H1 (cell line): ENCODE results near the gene TMTC2. TPM values are rescaled to one million over a fixed set of nuclear protein-coding genes. Genes with fewer than 3 reads are reported as not detected.

Experiments used
- CTCF ChIA-PET: fragments of 300-600 bp; sonication (Branson Sonifier 250); formaldehyde crosslinking; loops from one replicate; lab custom pipeline; 2021; ENCODE audit not compliant: partially characterized antibody; lab: Charles Lee
- POLR2A ChIA-PET: fragments of 300-600 bp; sonication (Branson Sonifier 250); formaldehyde crosslinking; loops from one replicate; lab custom pipeline; 2021; ENCODE audit warnings: inconsistent platforms; ENCODE audit not compliant: partially characterized antibody; lab: Charles Lee
- DNase-seq, 2 experiments: peaks; one replicate each; pipeline versions ENCODE4 v3.0.0 to v3.0.0-alpha.2; 2010 to 2022; ENCODE audit warnings: low spot score in 2 of 2, low read depth in 1 of 2, mixed read lengths in 1 of 2
- FAIRE-seq: peaks from 2 replicates; lab custom pipeline; 2011; peaks lifted over from hg19 to GRCh38; lab: Jason Lieb, UNC
- H2AFZ ChIP-seq: 2 replicates; pipeline ENCODE4 v1.8.1; 2012; ENCODE audit warnings: low read length, inconsistent platforms
- H2AK5ac ChIP-seq: 2 replicates; pipeline ENCODE4 v1.6.1; 2013; ENCODE audit warnings: low read depth, low read length
- H2BK120ac ChIP-seq: replicated peaks from 2 replicates; pipeline ENCODE3; 2013; ENCODE audit warnings: low read depth, low read length, inconsistent platforms
- H2BK12ac ChIP-seq: 2 replicates; pipeline ENCODE4 v1.6.1; 2013; ENCODE audit warnings: low read depth, low read length
- H2BK15ac ChIP-seq: 2 replicates; pipeline ENCODE4 v1.6.1; 2013; ENCODE audit warnings: low read length
- H2BK20ac ChIP-seq: 2 replicates; pipeline ENCODE4 v1.6.1; 2013; ENCODE audit warnings: low read length
- H2BK5ac ChIP-seq: 2 replicates; pipeline ENCODE4 v1.6.1; 2013; ENCODE audit warnings: low read depth, low read length
- H3K14ac ChIP-seq: 2 replicates; pipeline ENCODE4 v1.6.1; 2013; ENCODE audit warnings: inconsistent platforms; ENCODE audit not compliant: insufficient read length
- H3K18ac ChIP-seq: 2 replicates; pipeline ENCODE4 v1.6.1; 2013; ENCODE audit warnings: low read length; ENCODE audit errors: extremely low read depth
- H3K23ac ChIP-seq: 2 replicates; pipeline ENCODE4 v1.6.1; 2013; ENCODE audit warnings: inconsistent platforms; ENCODE audit not compliant: insufficient read length
- H3K23me2 ChIP-seq: 2 replicates; pipeline ENCODE4 v1.6.1; 2013; ENCODE audit warnings: low read depth, low read length
- H3K27ac ChIP-seq: 2 replicates; pipeline ENCODE4 v1.6.1; 2011; ENCODE audit warnings: low read depth, low read length, inconsistent platforms
- H3K27me3 ChIP-seq, 4 experiments: replicated peaks in 1 of 4; 1 replicate in 1 of 4; 2 replicates in 3 of 4; pipeline versions ENCODE4 v1.6.1 to v1.8.1; 2011 to 2013; ENCODE audit warnings: low read length in 3 of 4, mild to moderate bottlenecking in 3 of 4, inconsistent platforms in 2 of 4, mixed read lengths in 2 of 4, moderate library complexity in 1 of 4; ENCODE audit not compliant: control insufficient read depth in 3 of 4, insufficient read depth in 3 of 4; ENCODE audit errors: extremely low read depth in 1 of 4
- H3K36me3 ChIP-seq, 4 experiments: 2 replicates each; pipeline versions ENCODE4 v1.6.1 to v1.8.1; 2011 to 2013; ENCODE audit warnings: mild to moderate bottlenecking in 4 of 4, low read length in 3 of 4, moderate library complexity in 2 of 4, control low read depth in 1 of 4, inconsistent platforms in 1 of 4; ENCODE audit not compliant: insufficient read depth in 4 of 4, control insufficient read depth in 2 of 4
- H3K4ac ChIP-seq: replicated peaks from 2 replicates; pipeline ENCODE3; 2013; ENCODE audit warnings: low read length, low read depth, mixed read lengths, inconsistent platforms; ENCODE audit not compliant: insufficient read length
- H3K4me1 ChIP-seq, 4 experiments: replicated peaks in 1 of 4; 1 replicate in 1 of 4; 2 replicates in 3 of 4; pipeline versions ENCODE4 v1.6.1 to v1.8.1; 2011 to 2013; ENCODE audit warnings: low read length in 3 of 4, inconsistent platforms in 2 of 4, mixed read lengths in 1 of 4; ENCODE audit not compliant: insufficient read depth in 4 of 4, control insufficient read depth in 3 of 4
- H3K4me2 ChIP-seq, 2 experiments: 2 replicates each; pipeline versions ENCODE4 v1.6.1 to v1.8.1; 2011 to 2013; ENCODE audit warnings: low read depth in 2 of 2, low read length in 2 of 2, control low read depth in 1 of 2, inconsistent platforms in 1 of 2, mild to moderate bottlenecking in 1 of 2; ENCODE audit not compliant: insufficient read depth in 1 of 2
- H3K4me3 ChIP-seq, 4 experiments: fragments of 200-600, 300-600 bp in 1 of 4; sonication (generic), shearing (Covaris generic), sonication (Bioruptor Twin) in 1 of 4; 2 replicates each; pipeline versions ENCODE4 v1.5.1 to v1.8.1; 2011 to 2016; ENCODE audit warnings: low read length in 4 of 4, low read depth in 3 of 4, control low read depth in 2 of 4, inconsistent platforms in 2 of 4, mild to moderate bottlenecking in 2 of 4, mixed read lengths in 1 of 4, moderate library complexity in 1 of 4; ENCODE audit not compliant: insufficient read depth in 2 of 4; ENCODE audit errors: extremely low read depth in 1 of 4
- H3K56ac ChIP-seq: replicated peaks from 2 replicates; pipeline ENCODE3; 2013; ENCODE audit warnings: low read depth, mild to moderate bottlenecking, mixed read lengths, low read length, inconsistent platforms; ENCODE audit not compliant: insufficient read length
- H3K79me1 ChIP-seq: 2 replicates; pipeline ENCODE4 v1.6.1; 2013; ENCODE audit warnings: low read depth, low read length, control low read depth
- H3K79me2 ChIP-seq, 2 experiments: 2 replicates each; pipeline versions ENCODE4 v1.6.1 to v1.8.1; 2012 to 2013; ENCODE audit warnings: low read length in 2 of 2, mild to moderate bottlenecking in 2 of 2, inconsistent platforms in 1 of 2; ENCODE audit not compliant: insufficient read depth in 2 of 2, control insufficient read depth in 1 of 2
- H3K9ac ChIP-seq, 4 experiments: replicated peaks in 1 of 4; 1 replicate in 1 of 4; 2 replicates in 3 of 4; pipeline versions ENCODE4 v1.6.1 to v1.8.1; 2011 to 2013; ENCODE audit warnings: low read depth in 3 of 4, low read length in 3 of 4, control low read depth in 2 of 4, mild to moderate bottlenecking in 2 of 4, moderate library complexity in 2 of 4, inconsistent platforms in 1 of 4; ENCODE audit errors: extremely low read depth in 1 of 4
- H3K9me3 ChIP-seq, 2 experiments: 2 replicates each; pipeline versions ENCODE4 v1.6.1 to v1.8.1; 2012 to 2013; ENCODE audit warnings: mild to moderate bottlenecking in 2 of 2, moderate library complexity in 2 of 2, control low read depth in 1 of 2, inconsistent platforms in 1 of 2, low read depth in 1 of 2, low read length in 1 of 2, mixed read lengths in 1 of 2; ENCODE audit not compliant: insufficient read depth in 2 of 2
- H4K20me1 ChIP-seq, 2 experiments: replicated peaks in 1 of 2; 2 replicates each; pipeline versions ENCODE3 to v1.8.1; 2011 to 2013; ENCODE audit warnings: inconsistent platforms in 2 of 2, low read length in 2 of 2, mild to moderate bottlenecking in 1 of 2; ENCODE audit not compliant: insufficient read depth in 2 of 2, control insufficient read depth in 1 of 2
- H4K5ac ChIP-seq: 2 replicates; pipeline ENCODE4 v1.6.1; 2013; ENCODE audit warnings: low read length, low read depth, mixed read lengths, inconsistent platforms; ENCODE audit not compliant: insufficient read length
- H4K8ac ChIP-seq: 2 replicates; pipeline ENCODE4 v1.8.0; 2013; ENCODE audit warnings: mild to moderate bottlenecking, moderate library complexity, low read length, inconsistent platforms; ENCODE audit not compliant: insufficient read depth; ENCODE audit errors: extremely low read depth
- H4K91ac ChIP-seq: replicated peaks from 2 replicates; pipeline ENCODE3; 2013; ENCODE audit warnings: low read length, mixed read lengths, inconsistent platforms; ENCODE audit not compliant: insufficient read length
- CTBP2 ChIP-seq: IDR thresholded peaks from 2 replicates; pipeline ENCODE4 v1.7.0; 2011; ENCODE audit warnings: borderline replicate concordance, mild to moderate bottlenecking, moderate library complexity, mixed read lengths, low read length; ENCODE audit not compliant: insufficient read depth, insufficient read length
- GTF2F1 ChIP-seq: IDR thresholded peaks from 2 replicates; pipeline ENCODE4 v1.6.1; 2012; ENCODE audit warnings: low read depth, low read length, improper control_type of control experiment, borderline replicate concordance
- JUN ChIP-seq: IDR thresholded peaks from 2 replicates; pipeline ENCODE4 v1.6.1; 2011; ENCODE audit warnings: low read depth, mild to moderate bottlenecking, improper control_type of control experiment, low read length
- POLR2A ChIP-seq, 2 experiments: IDR thresholded peaks; 1 replicate in 1 of 2; 2 replicates in 1 of 2; pipeline ENCODE4 v1.6.1; 2011; ENCODE audit warnings: low read depth in 2 of 2, low read length in 2 of 2, mild to moderate bottlenecking in 2 of 2; ENCODE audit errors: control extremely low read depth in 1 of 2
- RBBP5 ChIP-seq: IDR thresholded peaks from 2 replicates; pipeline ENCODE4 v1.7.1; 2012; ENCODE audit warnings: low read depth, mild to moderate bottlenecking, inconsistent platforms, low read length, moderate library complexity, borderline replicate concordance
- SIN3A ChIP-seq, 2 experiments: IDR thresholded peaks in 1 of 2; conservative IDR thresholded peaks in 1 of 2; 2 replicates each; pipeline ENCODE4 v1.6.1; 2011 to 2012; ENCODE audit warnings: low read length in 2 of 2, improper control_type of control experiment in 1 of 2, low read depth in 1 of 2, mild to moderate bottlenecking in 1 of 2
- SIX5 ChIP-seq: IDR thresholded peaks from 2 replicates; pipeline ENCODE4 v1.6.1; 2011; ENCODE audit warnings: mild to moderate bottlenecking, low read depth, low read length
- TBP ChIP-seq: IDR thresholded peaks from 2 replicates; pipeline ENCODE4 v1.6.1; 2011; ENCODE audit warnings: low read depth, low read length, improper control_type of control experiment
- WGBS, 2 experiments: shearing (Covaris generic) in 1 of 2; methylation state at CpG; one replicate each; pipeline versions ENCODE4 v1.1.6 to v1.1.7; 2013 to 2015; ENCODE audit warnings: low lambda C conversion rate in 2 of 2, mixed read lengths in 2 of 2, inconsistent platforms in 1 of 2, low coverage in 1 of 2, missing lambda C conversion rate in 1 of 2; ENCODE audit not compliant: insufficient replicate concordance in 2 of 2, insufficient coverage in 1 of 2, insufficient read length in 1 of 2; ENCODE audit errors: extremely low coverage in 1 of 2, missing lambda C conversion rate in 1 of 2; 5-methylcytosine and 5-hydroxymethylcytosine counted together
- polyA plus RNA-seq, 7 experiments: library from polyadenylated mRNA; depleted of rRNA in 3 of 7; stranded (reverse) in 5 of 7; unstranded in 2 of 7; fragments of >200 nt in 5 of 7; fragments of 200-250 nt in 2 of 7; gene quantifications; 1 replicate in 5 of 7; 2 replicates in 1 of 7; 4 replicates in 1 of 7; pipeline versions ENCODE4 v1.2.1 to v1.2.3, GENCODE V29; 2011 to 2013; ENCODE audit warnings: missing spikeins in 2 of 7, mixed read lengths in 2 of 7
- total RNA-seq: library from RNA; stranded (reverse); fragmentation: NEBNext Ultra II Directional; extraction: Animal tissue kit (Norgen Biotek cat#: 25700); gene quantifications from 2 replicates; pipeline ENCODE4 v1.2.1, GENCODE V29; 2021
- TF ChIP-seq, protein P1 (sequence below): IDR thresholded peaks from 2 replicates; pipeline ENCODE4 v1.6.1; 2012; ENCODE audit warnings: inconsistent platforms
- TF ChIP-seq, protein P2 (sequence below): IDR thresholded peaks from 2 replicates; pipeline ENCODE4 v1.6.1; 2012; ENCODE audit warnings: inconsistent platforms
- TF ChIP-seq, protein P3 (sequence below), 3 experiments: IDR thresholded peaks; 1 replicate in 2 of 3; 2 replicates in 1 of 3; pipeline versions ENCODE4 v1.5.1 to v1.6.1; 2011; ENCODE audit warnings: low read length in 3 of 3, mild to moderate bottlenecking in 3 of 3, inconsistent platforms in 2 of 3, low read depth in 1 of 3, moderate library complexity in 1 of 3; ENCODE audit not compliant: insufficient read depth in 1 of 3; ENCODE audit errors: control extremely low read depth in 1 of 3

TMTC2 gene
- total and polyA plus RNA-seq, 2 of the 8 experiments (the other 6 are each of a cell fraction or from before 2014, with no cell fraction given), result 2.3 to 3.9 TPM

- H3K18ac ChIP-seq, result no peak overlapping the region
- H3K79me2 ChIP-seq, result no peaks in the 10 kb centered on the region
- no peaks in the 10 kb centered on the region for H3K23me2 ChIP-seq
- WGBS, 2 experiments, result 81% methylated on average over 4 of the region's 4 CpGs; no CpG with 5 or more reads in 1 of the 2 experiments
- H3K27ac ChIP-seq, result no peak overlapping the region
- H2AFZ ChIP-seq, result no peak overlapping the region
- H4K91ac ChIP-seq, result no peak overlapping the region
- H3K27me3 ChIP-seq, result no peaks in the 10 kb centered on the region
- no peak overlapping the region for H3K23ac ChIP-seq
- H3K4ac ChIP-seq, result no peak overlapping the region
- no peaks in the 10 kb centered on the region for H3K4me1 ChIP-seq
- POLR2A ChIA-PET, result no interaction called here
- no peak overlapping the region for H3K56ac ChIP-seq
- no peak overlapping the region for H3K9ac ChIP-seq
- H3K79me1 ChIP-seq, result no peaks in the 10 kb centered on the region
- H2BK12ac ChIP-seq, result no peak overlapping the region
- H4K5ac ChIP-seq, result no peak overlapping the region
- H3K14ac ChIP-seq, result no peak overlapping the region
- no peak overlapping the region for H2BK5ac ChIP-seq
- H2AK5ac ChIP-seq, result no peak overlapping the region
- H4K20me1 ChIP-seq, result no peaks in the 10 kb centered on the region
- H2BK120ac ChIP-seq, result no peak overlapping the region
- no peak overlapping the region for H2BK20ac ChIP-seq
- FAIRE-seq (no peak), DNase-seq (no peak)
- H3K4me2 ChIP-seq, result no peak overlapping the region
- H3K4me3 ChIP-seq, result no peak overlapping the region
- H3K9me3 ChIP-seq, result no peaks in the 10 kb centered on the region
- no peak overlapping the region for H4K8ac ChIP-seq
- H3K36me3 ChIP-seq, result no peaks in the 10 kb centered on the region
- no peak overlapping the region for H2BK15ac ChIP-seq
- CTCF ChIA-PET, result interaction anchor here (1.2 kb wide), 1 partner anchor 60 kb away, joined by 4 read pairs; no protein-coding TSS in a partner anchor
- TF ChIP-seq CTBP2, result no peak
- TF ChIP-seq RBBP5, result no peak
- no peak for TF ChIP-seq JUN
- TF ChIP-seq SIX5, result no peak
- TF ChIP-seq TBP, result no peak
- TF ChIP-seq, protein P1, sequence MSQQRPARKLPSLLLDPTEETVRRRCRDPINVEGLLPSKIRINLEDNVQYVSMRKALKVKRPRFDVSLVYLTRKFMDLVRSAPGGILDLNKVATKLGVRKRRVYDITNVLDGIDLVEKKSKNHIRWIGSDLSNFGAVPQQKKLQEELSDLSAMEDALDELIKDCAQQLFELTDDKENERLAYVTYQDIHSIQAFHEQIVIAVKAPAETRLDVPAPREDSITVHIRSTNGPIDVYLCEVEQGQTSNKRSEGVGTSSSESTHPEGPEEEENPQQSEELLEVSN, result no peak
- no peak for TF ChIP-seq POLR2A (IDR thresholded peaks at IDR 0.05; ENCODE audit: control extremely low read depth in 1 of 2, low read depth in 2 of 2, low read length in 2 of 2)
- TF ChIP-seq, protein P2, sequence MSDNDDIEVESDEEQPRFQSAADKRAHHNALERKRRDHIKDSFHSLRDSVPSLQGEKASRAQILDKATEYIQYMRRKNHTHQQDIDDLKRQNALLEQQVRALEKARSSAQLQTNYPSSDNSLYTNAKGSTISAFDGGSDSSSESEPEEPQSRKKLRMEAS, result no peak
- no peak for TF ChIP-seq GTF2F1
- no peak for TF ChIP-seq SIN3A (conservative IDR thresholded peaks at IDR 0.05 in 1 of 2, IDR thresholded peaks at IDR 0.05 in 1 of 2; ENCODE audit: low read depth in 1 of 2, low read length in 2 of 2)
- TF ChIP-seq, protein P3, sequence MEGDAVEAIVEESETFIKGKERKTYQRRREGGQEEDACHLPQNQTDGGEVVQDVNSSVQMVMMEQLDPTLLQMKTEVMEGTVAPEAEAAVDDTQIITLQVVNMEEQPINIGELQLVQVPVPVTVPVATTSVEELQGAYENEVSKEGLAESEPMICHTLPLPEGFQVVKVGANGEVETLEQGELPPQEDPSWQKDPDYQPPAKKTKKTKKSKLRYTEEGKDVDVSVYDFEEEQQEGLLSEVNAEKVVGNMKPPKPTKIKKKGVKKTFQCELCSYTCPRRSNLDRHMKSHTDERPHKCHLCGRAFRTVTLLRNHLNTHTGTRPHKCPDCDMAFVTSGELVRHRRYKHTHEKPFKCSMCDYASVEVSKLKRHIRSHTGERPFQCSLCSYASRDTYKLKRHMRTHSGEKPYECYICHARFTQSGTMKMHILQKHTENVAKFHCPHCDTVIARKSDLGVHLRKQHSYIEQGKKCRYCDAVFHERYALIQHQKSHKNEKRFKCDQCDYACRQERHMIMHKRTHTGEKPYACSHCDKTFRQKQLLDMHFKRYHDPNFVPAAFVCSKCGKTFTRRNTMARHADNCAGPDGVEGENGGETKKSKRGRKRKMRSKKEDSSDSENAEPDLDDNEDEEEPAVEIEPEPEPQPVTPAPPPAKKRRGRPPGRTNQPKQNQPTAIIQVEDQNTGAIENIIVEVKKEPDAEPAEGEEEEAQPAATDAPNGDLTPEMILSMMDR (IDR thresholded peaks at IDR 0.05; ENCODE audit: control extremely low read depth in 1 of 3, insufficient read depth in 1 of 3, low read depth in 1 of 3, low read length in 3 of 3), result no peak
Measured at GRCh38 chr12:82745807-82746206, 59.1 kb downstream of the TMTC2 start.
